ENCODE results near the gene NHEJ1. TPM values are rescaled to one million over a fixed set of nuclear protein-coding genes. Genes with fewer than 3 reads are reported as not detected.

NHEJ1 gene
- total RNA-seq, 1 donor from 2014 or later: 25.7 TPM

DNA sequence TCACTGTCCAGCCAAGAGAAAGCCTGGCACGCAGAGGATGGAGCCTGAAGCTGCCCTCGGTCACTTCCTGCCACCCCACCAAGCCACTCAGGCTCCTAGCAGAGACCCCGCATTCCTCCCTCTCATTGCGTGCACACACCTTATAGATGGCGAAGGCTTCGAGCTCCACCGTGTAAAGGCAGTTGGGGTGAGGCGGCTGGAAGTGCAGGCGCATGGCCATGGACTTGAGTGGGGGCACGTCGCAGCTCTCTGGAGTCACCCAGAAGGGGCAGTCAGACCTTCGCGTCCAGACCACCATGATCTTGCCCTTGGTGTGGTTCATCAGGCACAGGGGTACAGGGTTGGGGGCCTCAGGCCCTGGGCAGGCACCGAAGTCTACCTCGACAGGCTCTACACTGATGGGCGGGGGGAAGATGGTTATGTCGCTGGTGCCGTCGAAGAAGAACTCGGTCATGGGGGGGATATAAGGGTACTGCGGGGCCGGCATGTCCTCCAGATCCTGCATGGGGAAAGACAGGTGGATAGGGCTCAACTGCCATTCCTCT is 133.0 kb downstream of the NHEJ1 start:
- no peak for DNase-seq

DNA sequence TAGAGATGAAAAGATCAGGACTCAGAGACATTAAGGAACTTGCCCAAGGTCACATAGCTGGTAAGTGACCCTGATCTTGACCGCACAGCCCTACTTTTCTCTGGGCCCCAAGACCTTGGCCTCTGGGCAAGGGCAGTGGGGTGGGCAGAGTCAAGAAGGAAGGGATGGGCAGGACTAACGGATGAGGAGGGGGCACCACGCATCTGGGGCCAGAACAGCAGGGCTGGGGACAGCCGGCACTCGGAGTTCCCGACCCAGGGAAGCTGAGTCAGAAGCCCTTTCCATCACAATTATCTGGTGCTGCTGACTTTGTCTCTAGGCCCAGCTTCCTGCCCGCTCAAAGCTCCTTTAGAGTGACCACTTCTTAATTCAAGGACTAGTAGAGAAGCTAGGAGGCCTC is 133.7 kb downstream of the NHEJ1 start:
- no peak for DNase-seq

GRCh38 chr2:219025637-219026585 is 134.7 kb downstream of the NHEJ1 start:
- DNase-seq: no peak

Other genes with a start within 250 kb of the NHEJ1 start
- not detected in 2 replicates for gene CDK5R2, start 201.1 kb downstream of the NHEJ1 start, total RNA-seq
- not detected in 2 replicates for gene FEV, start 175.6 kb downstream of the NHEJ1 start, total RNA-seq
- gene CRYBA2, start 167.4 kb downstream of the NHEJ1 start, total RNA-seq: not detected in 2 replicates
- not detected in 2 replicates for gene CFAP65, start 119.3 kb downstream of the NHEJ1 start, total RNA-seq
- not detected in 2 replicates for gene IHH, start 99.9 kb downstream of the NHEJ1 start, total RNA-seq
- 1.3 and 3.2 TPM in 2 replicates for gene SLC23A3, start 9.2 kb upstream of the NHEJ1 start, total RNA-seq
- 25.7 and 29.8 TPM in 2 replicates for gene CNPPD1, start 16.1 kb upstream of the NHEJ1 start, total RNA-seq
- gene RETREG2, start 17.5 kb upstream of the NHEJ1 start, total RNA-seq: 64.1 and 75.4 TPM in 2 replicates
- gene ZFAND2B, start 46.0 kb upstream of the NHEJ1 start, total RNA-seq: 16.7 and 22.5 TPM in 2 replicates
- gene ABCB6, start 58.1 kb upstream of the NHEJ1 start, total RNA-seq: 31.8 and 52.4 TPM in 2 replicates
- 46.5 and 75.4 TPM in 2 replicates for gene ATG9A, start 68.8 kb upstream of the NHEJ1 start, total RNA-seq
- 17.7 and 29.6 TPM in 2 replicates for gene ANKZF1, start 69.0 kb upstream of the NHEJ1 start, total RNA-seq
- 5.7 and 6.5 TPM in 2 replicates for gene GLB1L, start 84.6 kb upstream of the NHEJ1 start, total RNA-seq
- gene STK16, start 84.7 kb upstream of the NHEJ1 start, total RNA-seq: 24.3 and 24.7 TPM in 2 replicates
- gene TUBA4B, start 92.4 kb upstream of the NHEJ1 start, total RNA-seq: 0.09 TPM in 1 of 2 replicates, not detected in the other
- 19.9 and 23.0 TPM in 2 replicates for gene TUBA4A, start 93.1 kb upstream of the NHEJ1 start, total RNA-seq
- gene DNAJB2, start 118.6 kb upstream of the NHEJ1 start, total RNA-seq: 24.0 and 27.7 TPM in 2 replicates
- gene PTPRN, start 148.6 kb upstream of the NHEJ1 start, total RNA-seq: 0.17 TPM in 1 of 2 replicates, not detected in the other
- gene RESP18, start 171.9 kb upstream of the NHEJ1 start, total RNA-seq: not detected in 2 replicates
- 54.1 and 67.7 TPM in 2 replicates for gene DNPEP, start 227.1 kb upstream of the NHEJ1 start, total RNA-seq